GM11168 (cell line): Measurements from ENCODE around the gene GRIK3.

ENCODE experiments used
- in situ Hi-C: fragments of 300-500 bp; cut with MboI; formaldehyde crosslinking; loops from one replicate; pipeline ENCODE4 v1.12.0; 2022; ENCODE audit warnings: low sequenced_read_pairs; ENCODE audit not compliant: unreplicated experiment

GRIK3 gene

DNA sequence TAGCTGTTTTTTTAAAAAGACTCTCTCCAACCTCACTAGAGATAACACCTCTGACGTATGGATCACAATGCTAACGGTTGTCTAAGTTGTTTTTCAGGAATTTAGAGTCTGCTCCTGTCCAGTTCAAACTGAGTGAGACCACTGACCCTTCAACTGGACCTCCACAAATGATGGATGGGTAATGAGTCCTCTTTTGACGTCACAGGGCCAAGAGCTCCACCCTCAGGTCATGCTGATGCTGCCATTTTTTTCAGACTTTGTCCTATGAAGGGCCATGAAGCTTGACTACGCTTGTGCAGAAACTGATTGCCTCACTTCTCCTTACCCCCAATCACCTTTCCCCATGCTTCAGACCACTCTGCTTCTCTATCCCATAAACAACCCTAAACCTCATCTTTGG lies 16.6 kb downstream of the GRIK3 start:
- in situ Hi-C loops, result no loop called here

DNA sequence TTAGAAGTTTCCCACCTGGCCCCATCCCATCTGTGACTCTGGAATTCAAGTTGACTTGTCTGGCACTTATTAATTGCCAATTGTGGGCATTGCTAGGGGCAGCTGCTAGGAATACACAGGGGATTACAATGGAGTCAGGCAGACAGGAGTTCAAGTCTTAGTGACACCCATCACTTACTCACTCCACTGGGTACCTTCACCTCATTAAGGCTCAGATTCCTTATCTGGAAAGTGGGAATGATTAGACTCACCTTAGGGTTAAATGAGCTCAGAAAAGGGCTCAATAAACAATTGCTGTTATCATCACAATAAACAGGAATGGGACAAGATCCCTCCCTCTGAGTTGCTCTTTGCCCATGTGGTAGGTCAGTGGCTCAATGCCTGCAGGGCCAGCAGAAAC lies 18.2 kb downstream of the GRIK3 start:
- in situ Hi-C loops, result no loop called here

- in situ Hi-C loops, result no loop called here
Observed at GRCh38 chr1:37015713-37016112, 18.6 kb downstream of the GRIK3 start.

DNA sequence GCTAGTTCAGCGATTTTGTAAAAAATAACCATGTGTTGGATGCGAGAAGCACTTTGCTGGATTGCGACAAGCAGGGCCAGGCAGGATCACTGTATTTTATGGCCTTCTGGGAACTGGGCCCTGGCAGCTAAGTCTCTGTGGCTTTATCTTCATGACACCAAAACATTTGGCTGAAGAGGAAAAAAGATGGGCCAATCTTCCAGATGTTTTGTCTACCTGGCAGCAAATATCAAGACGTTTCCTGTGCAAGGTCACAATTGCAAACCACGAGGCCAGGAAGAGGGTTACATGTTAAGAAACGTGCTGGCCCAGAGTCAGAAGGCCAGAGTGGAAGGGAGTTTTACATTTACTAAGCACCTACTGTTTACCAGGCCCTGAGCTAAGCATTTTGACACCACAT lies 22.1 kb downstream of the GRIK3 start:
- in situ Hi-C loops, result no loop called here

DNA sequence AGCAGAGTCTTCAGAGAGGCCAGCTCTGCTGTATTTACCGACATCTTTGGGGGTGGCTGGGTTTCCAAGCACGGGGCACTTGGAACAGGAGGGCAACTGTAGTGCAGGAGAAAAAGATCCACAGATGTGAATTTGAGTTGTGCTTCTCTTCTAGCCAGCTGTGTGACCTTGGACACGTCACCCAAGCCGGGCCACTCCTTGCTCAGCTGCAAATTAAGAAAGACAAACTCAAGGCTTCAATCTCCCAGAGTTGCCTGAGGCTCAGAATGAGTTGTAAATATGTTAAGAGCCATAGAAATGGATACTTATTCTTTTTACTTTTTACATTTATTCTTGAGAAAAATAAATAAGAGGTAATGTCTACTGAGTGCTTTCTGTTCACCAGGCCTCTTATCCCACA lies 24.3 kb downstream of the GRIK3 start:
- in situ Hi-C loops, result no loop called here

DNA sequence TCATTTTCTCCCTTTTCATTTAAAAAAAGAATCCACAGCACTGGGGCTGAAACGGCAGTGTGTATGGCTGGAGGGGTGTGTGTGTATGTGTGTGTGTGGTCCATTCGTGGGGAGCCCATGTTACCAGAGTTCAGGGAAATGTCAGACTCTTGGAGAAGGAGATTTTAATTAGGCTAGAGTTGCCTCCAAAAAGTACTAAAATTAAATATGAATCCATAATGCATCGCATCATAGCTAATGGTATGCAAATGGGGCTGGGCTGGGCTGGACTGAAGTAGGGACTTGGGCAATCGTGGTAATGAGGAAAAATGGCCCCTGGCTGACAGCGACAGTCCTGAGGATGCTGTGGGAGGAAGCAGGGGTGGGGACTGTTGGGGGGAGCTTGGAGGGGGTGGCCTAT lies 24.8 kb downstream of the GRIK3 start:
- in situ Hi-C loops, result no loop called here

- in situ Hi-C loops, result no loop called here
Observed at GRCh38 chr1:37006132-37006868, 28.0 kb downstream of the GRIK3 start.

DNA sequence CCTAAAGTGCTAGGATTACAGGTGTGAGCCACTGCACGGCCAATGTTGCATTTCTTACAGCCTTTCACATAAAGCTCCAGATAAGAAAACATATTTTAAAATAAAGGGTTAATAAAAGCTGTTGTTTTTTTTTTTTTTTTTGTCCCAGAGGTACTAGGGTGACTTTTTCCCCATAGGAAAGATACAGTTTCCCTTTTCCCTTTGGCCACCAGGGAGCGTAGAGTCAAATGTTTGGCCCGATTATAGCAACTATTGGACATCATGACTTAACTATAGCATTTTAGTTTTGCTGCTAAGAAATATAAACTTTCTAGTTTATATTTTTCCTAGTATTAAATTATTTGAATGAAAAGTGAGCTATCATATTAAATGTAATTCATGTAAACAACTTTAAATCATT lies 31.4 kb downstream of the GRIK3 start:
- in situ Hi-C loops, result no loop called here

GRCh38 chr1:37001703-37002102 lies 32.6 kb downstream of the GRIK3 start:
- in situ Hi-C loops, result no loop called here

DNA sequence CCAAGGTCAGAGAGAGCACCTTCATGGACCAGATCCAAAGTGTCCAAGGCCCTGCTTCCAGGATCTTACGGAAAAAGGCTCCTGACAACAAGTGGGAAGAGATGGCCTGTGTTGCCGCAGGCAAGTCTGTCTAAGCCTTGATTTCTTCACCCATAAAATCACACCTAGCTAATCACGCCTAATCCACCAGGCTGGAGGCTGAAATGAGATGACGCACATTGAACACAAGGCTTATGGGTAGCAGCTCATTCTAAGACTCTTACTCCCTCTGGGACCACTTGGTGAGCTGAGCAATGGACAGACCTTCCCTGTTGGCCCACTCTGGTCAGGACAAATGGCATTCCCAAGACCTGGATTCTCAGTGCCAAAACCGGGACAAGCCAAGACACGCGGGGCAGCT lies 38.2 kb downstream of the GRIK3 start:
- in situ Hi-C loops, result no loop called here

GRCh38 chr1:36994868-36995267 lies 39.4 kb downstream of the GRIK3 start:
- in situ Hi-C loops, result no loop called here

GRCh38 chr1:36994294-36994693 lies 40.0 kb downstream of the GRIK3 start:
- in situ Hi-C loops, result no loop called here

DNA sequence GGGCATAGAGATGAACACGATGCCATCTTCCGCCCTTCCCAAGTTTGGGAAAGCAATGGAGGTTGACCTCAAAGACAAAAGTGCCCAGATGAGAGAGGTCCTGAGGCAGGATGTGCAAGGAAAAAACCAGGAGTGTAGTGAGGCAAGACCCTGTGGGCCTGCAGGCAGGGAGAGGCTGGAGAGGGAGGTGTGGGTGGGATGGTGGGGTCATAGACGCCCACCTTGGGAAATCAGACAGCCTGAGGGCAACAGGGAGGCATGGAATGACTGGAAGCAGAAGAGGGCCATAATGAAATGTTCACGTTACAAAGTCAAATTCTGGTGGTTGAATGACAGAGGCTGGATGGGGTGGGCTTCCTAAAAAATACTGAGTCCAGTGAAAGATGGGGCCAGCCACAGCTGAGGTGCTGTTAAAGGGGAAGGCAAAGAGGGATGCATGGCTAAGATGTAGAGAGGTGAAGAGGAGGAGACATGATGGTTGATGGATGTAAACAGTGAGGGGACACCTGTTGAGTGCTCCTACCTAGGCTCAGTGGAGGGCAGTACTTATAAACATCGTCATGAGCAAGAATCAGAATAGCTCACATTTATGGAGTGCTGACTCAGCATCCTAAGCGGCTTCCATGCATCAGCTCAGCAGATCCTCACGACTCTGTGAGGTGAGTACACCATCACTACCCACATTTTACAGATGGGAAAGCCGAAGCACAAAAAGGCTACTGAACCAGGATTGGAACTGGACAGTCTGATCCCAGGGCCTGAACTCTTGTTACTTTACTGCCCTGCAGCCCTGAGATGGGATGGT lies 42.0 kb downstream of the GRIK3 start:
- in situ Hi-C loops, result no loop called here

- in situ Hi-C loops, result no loop called here
Observed at GRCh38 chr1:36991551-36991950, 42.8 kb downstream of the GRIK3 start.

- in situ Hi-C loops, result no loop called here
Observed at GRCh38 chr1:36990928-36991327, 43.4 kb downstream of the GRIK3 start.

DNA sequence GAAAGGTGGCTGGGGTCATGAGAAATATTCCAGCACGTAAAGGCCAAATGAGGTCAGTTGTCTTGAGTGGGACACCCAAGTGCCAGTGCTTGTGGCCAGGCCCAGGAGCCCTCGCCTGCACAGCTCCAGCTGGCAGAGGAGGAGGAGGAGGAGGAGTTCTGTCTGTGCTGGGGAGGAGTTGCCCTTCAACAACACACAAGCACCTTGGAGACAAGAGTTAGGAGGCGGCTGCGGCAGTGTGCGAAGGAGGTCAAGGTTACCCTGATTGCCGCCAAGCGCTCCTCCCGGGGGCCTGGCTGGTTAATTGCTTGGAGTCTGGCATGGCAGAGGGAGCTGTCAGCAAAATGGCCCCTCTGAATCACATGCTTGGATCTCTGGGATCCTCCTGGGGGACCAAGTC lies 45.1 kb downstream of the GRIK3 start:
- in situ Hi-C loops, result no loop called here

- in situ Hi-C loops, result no loop called here
Observed at GRCh38 chr1:36988741-36989193, 45.5 kb downstream of the GRIK3 start.

DNA sequence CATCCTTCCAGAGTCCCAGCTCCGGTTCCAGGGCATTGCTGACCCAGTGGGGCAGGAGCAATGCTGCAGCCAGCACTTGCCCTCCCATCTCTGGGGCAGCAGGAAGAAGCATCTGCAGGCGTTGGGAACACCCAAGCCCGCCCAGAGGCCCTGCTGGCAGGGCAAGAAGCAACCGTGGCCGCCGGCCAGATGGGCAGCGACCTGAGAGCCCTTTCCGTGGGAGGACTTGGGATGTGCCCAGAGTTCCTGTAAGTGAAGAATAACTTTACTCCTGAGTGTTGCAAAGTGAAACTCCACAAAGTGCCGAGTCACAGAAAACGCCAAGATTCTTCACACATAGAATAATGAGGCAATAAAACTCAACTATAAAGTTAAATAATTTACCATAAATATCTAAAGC lies 46.0 kb downstream of the GRIK3 start:
- in situ Hi-C loops, result no loop called here

- in situ Hi-C loops, result no loop called here
Observed at GRCh38 chr1:36987276-36987675, 47.0 kb downstream of the GRIK3 start.

- in situ Hi-C loops, result no loop called here
Observed at GRCh38 chr1:36986241-36986985, 47.9 kb downstream of the GRIK3 start.

GRCh38 chr1:36984675-36985074 lies 49.6 kb downstream of the GRIK3 start:
- in situ Hi-C loops, result no loop called here
